ENCODE measurements around the gene MAPRE2.

Gene MAPRE2

GRCh38 chr18:35085450-35086380, 44.5 kb downstream of the MAPRE2 start:
- no peak for TF ChIP-seq EZH2phosphoT487 (conservative IDR thresholded peaks at IDR 0.05; ENCODE audit: low read length)
- TF ChIP-seq CTCF (IDR thresholded peaks at IDR 0.05; ENCODE audit: insufficient read depth, low read length, poor library complexity, severe bottlenecking): no peak
- no peak overlapping the region for H3K4me3 ChIP-seq (ENCODE audit: insufficient read depth, low read length, poor library complexity, severe bottlenecking)
- H3K79me2 ChIP-seq (ENCODE audit: insufficient read depth, low read length): no peaks in the 10 kb centered on the region
- no peak overlapping the region for H2AFZ ChIP-seq (ENCODE audit: low read depth, low read length, severe bottlenecking)
- no peaks in the 10 kb centered on the region for H3K9me2 ChIP-seq (replicated peaks; ENCODE audit: insufficient read depth, low read length)
- no peaks in the 10 kb centered on the region for H4K20me1 ChIP-seq (ENCODE audit: low read depth, low read length)
- no peaks in the 10 kb centered on the region for H3K9me3 ChIP-seq (ENCODE audit: insufficient read depth, low read length)
- no peaks in the 10 kb centered on the region for H3F3A ChIP-seq (ENCODE audit: insufficient read depth)
- no peak overlapping the region for H3K27ac ChIP-seq (ENCODE audit: low read depth, low read length)
- no peaks in the 10 kb centered on the region for H3K36me3 ChIP-seq (ENCODE audit: low read length)
- no peak overlapping the region for H3K9ac ChIP-seq (ENCODE audit: low read length)
- H3K4me2 ChIP-seq (ENCODE audit: low read depth, low read length, poor library complexity, severe bottlenecking): no peak overlapping the region
- H3K27me3 ChIP-seq (ENCODE audit: low read length): no peaks in the 10 kb centered on the region

- H3K27me3 ChIP-seq (ENCODE audit: low read length): no peaks in the 10 kb centered on the region
- H3K9ac ChIP-seq (ENCODE audit: low read length): no peak overlapping the region
- H3K36me3 ChIP-seq (ENCODE audit: low read length): no peaks in the 10 kb centered on the region
- H3K9me2 ChIP-seq (replicated peaks; ENCODE audit: insufficient read depth, low read length): no peaks in the 10 kb centered on the region
- no peaks in the 10 kb centered on the region for H3F3A ChIP-seq (ENCODE audit: insufficient read depth)
- no peak overlapping the region for H2AFZ ChIP-seq (ENCODE audit: low read depth, low read length, severe bottlenecking)
- no peak overlapping the region for H3K27ac ChIP-seq (ENCODE audit: low read depth, low read length)
- H4K20me1 ChIP-seq (ENCODE audit: low read depth, low read length): no peaks in the 10 kb centered on the region
- H3K9me3 ChIP-seq (ENCODE audit: insufficient read depth, low read length): no peaks in the 10 kb centered on the region
- TF ChIP-seq CTCF (IDR thresholded peaks at IDR 0.05; ENCODE audit: insufficient read depth, low read length, poor library complexity, severe bottlenecking): no peak
- no peak for TF ChIP-seq EZH2phosphoT487 (conservative IDR thresholded peaks at IDR 0.05; ENCODE audit: low read length)
- no peak overlapping the region for H3K4me2 ChIP-seq (ENCODE audit: low read depth, low read length, poor library complexity, severe bottlenecking)
- no peaks in the 10 kb centered on the region for H3K79me2 ChIP-seq (ENCODE audit: insufficient read depth, low read length)
- H3K4me3 ChIP-seq (ENCODE audit: insufficient read depth, low read length, poor library complexity, severe bottlenecking): no peak overlapping the region
Measured at GRCh38 chr18:35086704-35087103, 45.5 kb downstream of the MAPRE2 start.

GRCh38 chr18:35087726-35088125, 46.5 kb downstream of the MAPRE2 start:
- Histone ChIP-seq H3F3A (ENCODE audit: insufficient read depth) (no peaks in the 10 kb centered on the region), H3K9me3 (ENCODE audit: insufficient read depth, low read length) (no peaks in the 10 kb centered on the region), H3K36me3 (ENCODE audit: low read length) (no peaks in the 10 kb centered on the region), H3K79me2 (ENCODE audit: insufficient read depth, low read length) (no peaks in the 10 kb centered on the region), H4K20me1 (ENCODE audit: low read depth, low read length) (no peaks in the 10 kb centered on the region), H3K9me2 (replicated peaks; ENCODE audit: insufficient read depth, low read length) (no peaks in the 10 kb centered on the region), H3K4me2 (ENCODE audit: low read depth, low read length, poor library complexity, severe bottlenecking) (no peak overlapping the region), H3K27me3 (ENCODE audit: low read length) (no peaks in the 10 kb centered on the region), H3K4me3 (ENCODE audit: insufficient read depth, low read length, poor library complexity, severe bottlenecking) (no peak overlapping the region), H3K27ac (ENCODE audit: low read depth, low read length) (no peak overlapping the region), H2AFZ (ENCODE audit: low read depth, low read length, severe bottlenecking) (no peak overlapping the region), H3K9ac (ENCODE audit: low read length) (no peak overlapping the region)
- TF ChIP-seq CTCF (IDR thresholded peaks at IDR 0.05; ENCODE audit: insufficient read depth, low read length, poor library complexity, severe bottlenecking) (no peak), EZH2phosphoT487 (conservative IDR thresholded peaks at IDR 0.05; ENCODE audit: low read length) (no peak)

All from SU-DHL-6 (cell line).